HT-29 (cell line): ENCODE measurements around the gene AIRE. TPM values are rescaled to one million over a fixed set of nuclear protein-coding genes. Genes with fewer than 3 reads are reported as not detected.
A peak's percentile ranks its signal among the peaks of the same experiment; 100 is the strongest.

ENCODE experiments used
- DNase-seq: peaks from one replicate; pipeline ENCODE4 v3.0.0-alpha.2; 2015; ENCODE audit warnings: low spot score
- total RNA-seq: library from RNA; depleted of rRNA; stranded (reverse); fragments of >200 nt; shearing (Covaris generic); gene quantifications from 2 replicates; pipeline ENCODE4 v1.2.3, GENCODE V29; 2014

AIRE gene
- total RNA-seq, 1 experiment from 2014 or later, result not detected

- DNase-seq, result no peak
These were observed 18.4 kb downstream of the AIRE start for GRCh38 chr21:44304011-44304616.

- DNase-seq, result peak; percentile 28
These were observed 19.2 kb downstream of the AIRE start for GRCh38 chr21:44304877-44305293.

GRCh38 chr21:44305691-44306090 lies 20.0 kb downstream of the AIRE start:
- DNase-seq, result no peak

GRCh38 chr21:44306936-44307704 lies 21.4 kb downstream of the AIRE start:
- DNase-seq, result no peak

- no peak for DNase-seq
These were observed 25.2 kb downstream of the AIRE start for GRCh38 chr21:44310628-44311507.

- DNase-seq, result no peak
These were observed 26.4 kb downstream of the AIRE start for GRCh38 chr21:44312089-44312488.

- no peak for DNase-seq
These were observed 27.0 kb downstream of the AIRE start for GRCh38 chr21:44312716-44313115.

GRCh38 chr21:44313451-44313850 lies 27.8 kb downstream of the AIRE start:
- no peak for DNase-seq

GRCh38 chr21:44314128-44314527 lies 28.5 kb downstream of the AIRE start:
- no peak for DNase-seq

GRCh38 chr21:44314561-44314960 lies 28.9 kb downstream of the AIRE start:
- no peak for DNase-seq

GRCh38 chr21:44315691-44316203 lies 30.1 kb downstream of the AIRE start:
- no peak for DNase-seq

- DNase-seq, result no peak
These were observed 30.7 kb downstream of the AIRE start for GRCh38 chr21:44316277-44316900.

- DNase-seq, result no peak
These were observed 31.6 kb downstream of the AIRE start for GRCh38 chr21:44317241-44317782.

- no peak for DNase-seq
These were observed 32.2 kb downstream of the AIRE start for GRCh38 chr21:44317871-44318270.

GRCh38 chr21:44318489-44319285 lies 33.0 kb downstream of the AIRE start:
- DNase-seq, result no peak

GRCh38 chr21:44319407-44320065 lies 33.9 kb downstream of the AIRE start:
- DNase-seq, result no peak

- no peak for DNase-seq
These were observed 35.2 kb downstream of the AIRE start for GRCh38 chr21:44320847-44321246.

- DNase-seq, result no peak
These were observed 36.3 kb downstream of the AIRE start for GRCh38 chr21:44321846-44322450.

- DNase-seq, result no peak
These were observed 37.1 kb downstream of the AIRE start for GRCh38 chr21:44322621-44323325.
